Measurements from ENCODE around the gene OLFML3.

- TF ChIP-seq, protein P1, sequence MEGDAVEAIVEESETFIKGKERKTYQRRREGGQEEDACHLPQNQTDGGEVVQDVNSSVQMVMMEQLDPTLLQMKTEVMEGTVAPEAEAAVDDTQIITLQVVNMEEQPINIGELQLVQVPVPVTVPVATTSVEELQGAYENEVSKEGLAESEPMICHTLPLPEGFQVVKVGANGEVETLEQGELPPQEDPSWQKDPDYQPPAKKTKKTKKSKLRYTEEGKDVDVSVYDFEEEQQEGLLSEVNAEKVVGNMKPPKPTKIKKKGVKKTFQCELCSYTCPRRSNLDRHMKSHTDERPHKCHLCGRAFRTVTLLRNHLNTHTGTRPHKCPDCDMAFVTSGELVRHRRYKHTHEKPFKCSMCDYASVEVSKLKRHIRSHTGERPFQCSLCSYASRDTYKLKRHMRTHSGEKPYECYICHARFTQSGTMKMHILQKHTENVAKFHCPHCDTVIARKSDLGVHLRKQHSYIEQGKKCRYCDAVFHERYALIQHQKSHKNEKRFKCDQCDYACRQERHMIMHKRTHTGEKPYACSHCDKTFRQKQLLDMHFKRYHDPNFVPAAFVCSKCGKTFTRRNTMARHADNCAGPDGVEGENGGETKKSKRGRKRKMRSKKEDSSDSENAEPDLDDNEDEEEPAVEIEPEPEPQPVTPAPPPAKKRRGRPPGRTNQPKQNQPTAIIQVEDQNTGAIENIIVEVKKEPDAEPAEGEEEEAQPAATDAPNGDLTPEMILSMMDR (conservative IDR thresholded peaks at IDR 0.05; ENCODE audit: low read depth, low read length) = no peak
- TF ChIP-seq EZH2 (IDR thresholded peaks at IDR 0.05; ENCODE audit: low read length, unreplicated experiment) = no peak
- TF ChIP-seq EZH2phosphoT487 (IDR thresholded peaks at IDR 0.05; ENCODE audit: borderline replicate concordance, low read length) = no peak
Observed at GRCh38 chr1:113972954-113973353, 6.3 kb upstream of the OLFML3 start.

All from PC-3 (cell line).